Thyroid gland (tissue), 4 donors: ENCODE measurements around the gene HIKESHI.

Experiments used
- CTCF ChIP-seq, 6 experiments: fragments of 200-600 bp in 3 of 6; fragments of 450-650 bp in 3 of 6; sonication (generic) in 3 of 6; IDR thresholded peaks; one replicate each; pipeline ENCODE4 v1.5.1; 2016 to 2019; ENCODE audit warnings: antibody characterized with exemption in 6 of 6, mild to moderate bottlenecking in 2 of 6, inconsistent platforms in 1 of 6, moderate library complexity in 1 of 6
- POLR2A ChIP-seq, 2 donors: fragments of 450-650 bp; IDR thresholded peaks; one replicate each; pipeline ENCODE4 v1.6.1; 2017; ENCODE audit warnings: antibody characterized with exemption in 2 of 2, mild to moderate bottlenecking in 2 of 2, moderate library complexity in 1 of 2

- TF ChIP-seq CTCF (IDR thresholded peaks at IDR 0.05): no peak
- TF ChIP-seq POLR2A (IDR thresholded peaks at IDR 0.05): no peak
Measured at GRCh38 chr11:86279747-86280146, 22.3 kb upstream of the HIKESHI start.
